DMS153 treated with DMSO at 0.1 percent for 48 hours (cell line): ENCODE results near the gene ACTN3.
"Not testable (repeated sequence)": the region's sequence is repeated elsewhere in the genome, so short reads cannot be mapped to it uniquely, and the experiment has no call there.

ENCODE experiments used
- DNase-seq: peaks from one replicate; lab custom pipeline; 2025; ENCODE audit not compliant: unreplicated experiment; lab: John Stamatoyannopoulos, UW

Gene ACTN3

GRCh38 chr11:66564538-66564937 is 17.8 kb downstream of the ACTN3 start:
- DNase-seq = no peak

GRCh38 chr11:66564984-66565383 is 18.3 kb downstream of the ACTN3 start:
- no peak for DNase-seq

- no peak for DNase-seq
These were observed 19.5 kb downstream of the ACTN3 start for GRCh38 chr11:66566221-66566620.

- DNase-seq = no peak
These were observed 21.1 kb downstream of the ACTN3 start for GRCh38 chr11:66567787-66568123.

DNA sequence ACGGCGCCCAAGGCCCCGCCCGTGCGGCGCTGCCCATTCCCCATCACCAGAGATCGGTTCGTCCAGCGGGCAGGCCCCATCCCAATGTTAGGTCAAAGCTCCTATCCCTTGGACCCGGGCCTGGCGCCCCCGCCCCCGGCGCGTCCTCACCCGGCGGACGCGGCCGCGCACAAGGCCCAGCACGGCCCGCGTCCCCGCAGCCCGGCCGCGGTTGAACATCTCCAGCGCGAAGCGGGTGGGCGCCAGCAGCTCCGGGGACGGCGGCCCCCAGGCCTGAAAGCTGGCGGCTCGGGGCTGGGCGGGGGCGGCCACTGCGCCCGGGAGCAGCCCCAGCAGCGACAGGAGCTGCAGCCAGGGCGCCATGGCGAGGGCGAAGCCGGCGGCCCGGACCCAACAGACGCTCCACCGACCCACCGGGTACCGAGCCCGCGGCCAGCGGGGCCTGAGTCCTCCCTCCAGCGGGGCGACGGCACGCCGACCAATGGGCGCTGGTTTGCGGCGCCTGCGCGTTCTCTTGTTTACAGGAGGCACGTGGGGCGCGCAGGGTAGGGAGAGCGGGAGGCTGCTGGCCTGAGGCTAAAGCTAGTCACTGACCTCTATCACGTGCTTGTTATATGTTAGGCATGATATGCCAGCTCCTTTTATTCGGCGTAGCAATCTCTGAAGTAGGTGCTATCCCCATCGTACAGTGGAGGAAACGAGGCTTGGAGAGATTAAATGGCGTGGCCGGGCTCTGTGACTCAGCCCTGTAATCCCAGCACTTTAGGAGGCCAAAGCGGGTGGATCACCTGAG is 21.6 kb downstream of the ACTN3 start, which contains the start of gene CTSF:
Gene CTSF, minus strand, starts transcription at position 483 of the 793 bp plus-strand sequence. Its CDS starts 120 bp downstream, at position 363.
- DNase-seq = peak; percentile 58

DNA sequence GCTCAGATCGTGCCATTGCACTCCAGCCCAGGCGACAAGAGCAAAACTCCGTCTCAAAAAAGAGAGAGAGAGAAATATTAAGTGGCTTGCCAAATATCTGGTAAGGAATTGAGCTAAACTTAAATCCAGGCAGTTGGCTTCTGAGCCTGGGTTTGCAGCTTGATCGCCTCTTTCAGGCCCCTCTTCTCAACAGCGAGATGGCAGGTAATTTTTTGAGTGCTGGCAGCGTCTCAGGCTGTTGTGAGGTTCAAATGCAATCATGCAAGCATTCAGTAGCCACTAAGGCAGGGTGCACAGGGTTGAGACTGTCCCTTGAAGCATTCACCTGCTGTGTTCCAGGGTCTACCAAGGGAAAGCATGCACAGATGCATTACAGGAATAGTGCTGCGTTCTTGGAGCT is 22.4 kb downstream of the ACTN3 start:
- no peak for DNase-seq

GRCh38 chr11:66570079-66570849 is 23.6 kb downstream of the ACTN3 start:
- no peak for DNase-seq

GRCh38 chr11:66570850-66571180 is 24.1 kb downstream of the ACTN3 start:
- DNase-seq = no peak

GRCh38 chr11:66579017-66579606 is 32.4 kb downstream of the ACTN3 start:
- no peak for DNase-seq

DNA sequence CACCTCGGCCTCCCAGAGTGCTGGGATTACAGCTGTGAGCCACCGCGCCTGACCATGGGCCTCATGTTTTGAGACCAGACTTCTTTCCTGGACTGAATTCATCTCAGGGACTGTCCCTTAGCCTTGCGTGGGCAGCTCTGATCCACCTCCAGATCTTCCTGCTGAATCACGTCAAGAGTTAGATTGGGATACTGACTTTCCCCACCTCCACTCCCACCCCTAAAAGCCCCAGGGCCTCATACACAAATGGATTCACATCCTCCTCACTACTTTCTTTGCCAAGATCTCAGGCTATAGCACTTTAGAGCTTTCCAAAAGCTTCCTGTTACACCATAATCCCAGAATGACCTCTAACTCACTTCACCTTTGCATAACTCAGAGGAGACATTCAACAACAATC is 34.1 kb downstream of the ACTN3 start:
- no peak for DNase-seq

DNA sequence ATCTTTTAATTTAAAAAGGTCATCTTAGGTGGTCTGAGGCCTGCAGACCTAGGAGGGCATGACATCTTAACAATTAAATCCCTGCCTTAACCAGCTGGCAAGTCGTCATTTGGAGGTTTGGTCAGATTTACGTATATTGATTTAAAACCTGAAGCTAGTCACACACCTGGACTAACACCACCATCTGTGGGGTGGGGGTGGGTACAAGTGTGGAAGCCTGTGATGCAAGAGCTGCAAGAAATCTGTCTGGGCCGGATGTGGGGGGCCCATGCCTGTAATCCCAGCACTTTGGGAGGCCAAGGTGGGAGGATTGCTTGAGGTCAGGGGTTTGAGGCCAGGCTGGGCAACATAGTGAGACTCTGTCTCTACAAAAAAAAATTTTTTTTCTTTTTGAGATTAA is 34.6 kb downstream of the ACTN3 start:
- DNase-seq = no peak

- DNase-seq = not testable (repeated sequence)
These were observed 36.0 kb downstream of the ACTN3 start for GRCh38 chr11:66582565-66583147.

- not testable (repeated sequence) for DNase-seq
These were observed 38.7 kb downstream of the ACTN3 start for GRCh38 chr11:66585447-66585846.

- DNase-seq = no peak
These were observed 39.4 kb downstream of the ACTN3 start for GRCh38 chr11:66586136-66586535.

DNA sequence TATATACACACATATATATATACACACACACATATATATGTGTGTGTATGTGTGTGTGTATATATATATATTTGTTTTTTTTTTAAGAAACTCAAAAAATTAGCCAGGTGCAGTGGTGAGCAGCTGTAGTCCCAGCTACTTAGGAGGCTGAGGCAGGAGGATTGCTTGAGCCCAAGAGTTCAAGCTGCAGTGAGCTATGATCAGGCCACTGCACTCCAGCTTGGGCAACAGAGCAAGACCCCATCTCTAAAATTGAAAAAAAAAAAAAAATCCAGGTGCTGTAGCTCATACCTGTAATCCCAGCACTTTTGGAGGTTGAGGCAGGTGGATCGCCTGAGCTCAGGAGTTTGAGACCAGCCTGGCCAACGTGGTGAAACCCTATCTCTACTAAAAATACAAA is 42.6 kb downstream of the ACTN3 start:
- DNase-seq = not testable (repeated sequence)

- DNase-seq = no peak
These were observed 43.4 kb downstream of the ACTN3 start for GRCh38 chr11:66589996-66590675.

DNA sequence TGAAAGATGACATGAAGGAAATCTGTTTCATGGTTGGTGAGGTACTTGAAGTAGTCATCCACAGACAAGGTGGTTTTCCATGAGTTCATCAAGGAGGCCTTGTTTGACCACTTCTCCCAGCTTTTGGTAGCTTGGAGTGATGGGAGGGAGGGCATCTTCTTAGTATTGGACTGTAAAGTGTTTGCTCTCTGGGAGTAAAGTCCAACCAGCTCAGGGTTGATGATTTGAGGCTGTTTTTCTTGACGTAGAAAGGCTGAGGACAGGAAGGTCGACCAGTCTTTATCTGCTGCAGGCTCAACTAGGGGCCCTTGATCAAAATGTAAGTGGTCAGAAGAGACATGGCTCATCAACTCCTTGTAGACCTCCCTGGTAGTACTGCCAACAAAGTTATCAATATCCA is 44.5 kb downstream of the ACTN3 start:
- no peak for DNase-seq

DNA sequence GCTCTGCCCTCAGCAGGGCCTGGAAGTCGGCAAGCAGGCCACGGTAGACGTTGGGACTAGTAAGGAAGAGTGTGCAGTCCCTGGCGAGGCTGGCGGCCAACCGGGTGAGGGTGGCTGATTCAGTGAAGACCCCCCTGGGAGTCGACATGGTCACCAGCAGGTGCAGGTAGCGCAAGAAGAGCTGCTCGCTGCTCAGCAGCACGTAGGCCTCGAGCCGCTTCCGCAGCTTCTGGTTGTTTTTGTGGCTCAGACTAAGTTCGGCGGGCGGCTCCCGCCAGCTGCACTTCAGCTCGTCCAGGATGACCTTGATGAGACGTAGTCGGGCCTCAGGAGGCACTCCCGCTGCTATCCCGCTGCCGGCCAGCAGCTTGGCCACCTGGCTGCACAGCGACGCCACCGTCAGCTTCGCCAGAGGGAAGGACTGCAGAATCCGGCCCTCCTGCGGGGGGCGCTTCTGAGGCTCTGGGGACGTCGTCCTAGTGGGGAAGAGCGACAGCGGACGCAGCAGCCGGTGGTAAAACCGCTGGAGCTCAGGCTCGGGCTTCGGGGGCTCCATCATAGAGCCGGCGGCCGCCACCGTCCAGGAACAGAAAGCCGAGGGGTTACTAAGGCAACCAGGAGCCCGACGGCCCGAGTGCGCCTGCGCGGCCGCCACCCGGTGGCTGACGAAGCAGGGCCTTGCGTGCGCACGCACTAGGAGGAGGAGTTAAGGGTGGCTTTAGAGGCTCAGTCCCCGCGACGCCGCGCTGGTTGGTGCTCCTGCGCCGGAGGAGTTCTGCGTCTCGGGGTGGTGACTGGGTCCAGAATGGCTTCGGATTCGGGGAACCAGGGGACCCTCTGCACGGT is 46.0 kb downstream of the ACTN3 start, which contains the start of the genes CCDC87 and CCS:
Gene CCDC87, minus strand, starts transcription at position 607 of the 846 bp plus-strand sequence. Its CDS starts 48 bp downstream, at position 559.
Gene CCS, plus strand, starts transcription at position 729 of the 846 bp plus-strand sequence. Its CDS starts 77 bp downstream, at position 806.
- peak; percentile 91 for DNase-seq

- no peak for DNase-seq
These were observed 46.6 kb downstream of the ACTN3 start for GRCh38 chr11:66593303-66593635.

- DNase-seq = no peak
These were observed 46.9 kb downstream of the ACTN3 start for GRCh38 chr11:66593650-66594049.
